HG03135 (cell line): Measurements from ENCODE around the gene ODAD3.
"Not testable (repeated sequence)": the region's sequence is repeated elsewhere in the genome, so short reads cannot be mapped to it uniquely, and the experiment has no call there.

ENCODE experiments used
- ATAC-seq: cut with Tn5 transposase; IDR thresholded peaks from one replicate; pipeline ENCODE4 v1.9.1; 2021; ENCODE audit warnings: mild to moderate bottlenecking, moderate library complexity; ENCODE audit not compliant: unreplicated experiment

The ODAD3 gene

DNA sequence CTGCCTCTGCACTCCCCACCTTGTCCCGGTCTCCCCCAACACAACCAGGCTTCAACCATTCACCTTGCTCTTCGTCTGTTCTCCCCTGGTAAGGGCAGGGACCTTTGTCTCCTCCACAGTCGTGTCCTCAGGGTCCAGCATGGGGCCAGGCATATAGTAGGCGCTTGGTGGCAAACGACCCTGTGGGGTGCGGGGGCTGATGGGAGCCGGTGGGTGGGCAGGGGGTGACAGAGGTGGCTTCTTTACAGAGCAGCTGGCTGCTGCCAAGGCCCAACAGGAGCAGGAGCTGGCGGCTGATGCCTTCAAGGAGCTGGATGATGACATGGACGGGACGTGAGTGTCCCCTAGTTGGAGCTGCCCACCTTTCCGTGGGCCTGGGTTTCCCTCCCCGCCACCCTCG, 10.2 kb upstream of the ODAD3 start:
- no peak for ATAC-seq

DNA sequence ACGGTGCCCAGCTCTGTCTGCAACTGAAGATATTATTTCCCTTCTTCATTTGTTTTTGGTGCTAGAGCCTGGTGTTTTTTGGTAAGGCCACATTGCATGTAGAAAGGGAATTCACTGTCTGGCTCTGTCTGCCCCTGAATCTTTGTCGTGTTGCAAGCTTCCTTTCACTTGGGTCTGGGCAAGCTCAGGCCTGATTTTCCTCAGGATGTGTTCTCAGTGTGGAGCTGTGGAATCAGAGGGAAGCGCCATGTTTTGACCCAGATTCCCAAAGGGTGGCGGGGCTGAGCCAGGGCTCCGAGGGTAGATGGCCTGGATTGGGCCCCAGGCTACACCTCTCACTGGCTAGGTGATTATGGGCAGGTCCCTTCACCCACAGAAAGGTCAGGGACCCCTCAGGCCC, 9.1 kb upstream of the ODAD3 start:
- ATAC-seq: no peak

GRCh38 chr19:11437955-11438354, 3.0 kb upstream of the ODAD3 start:
- ATAC-seq: no peak

- ATAC-seq: no peak
These were observed 952 bp upstream of the ODAD3 start for GRCh38 chr19:11435833-11436313.

GRCh38 chr19:11434703-11435056, 241 bp downstream of the ODAD3 start:
- ATAC-seq: peak; percentile 22

- ATAC-seq: not testable (repeated sequence)
These were observed 1.4 kb downstream of the ODAD3 start for GRCh38 chr19:11433526-11433925.

DNA sequence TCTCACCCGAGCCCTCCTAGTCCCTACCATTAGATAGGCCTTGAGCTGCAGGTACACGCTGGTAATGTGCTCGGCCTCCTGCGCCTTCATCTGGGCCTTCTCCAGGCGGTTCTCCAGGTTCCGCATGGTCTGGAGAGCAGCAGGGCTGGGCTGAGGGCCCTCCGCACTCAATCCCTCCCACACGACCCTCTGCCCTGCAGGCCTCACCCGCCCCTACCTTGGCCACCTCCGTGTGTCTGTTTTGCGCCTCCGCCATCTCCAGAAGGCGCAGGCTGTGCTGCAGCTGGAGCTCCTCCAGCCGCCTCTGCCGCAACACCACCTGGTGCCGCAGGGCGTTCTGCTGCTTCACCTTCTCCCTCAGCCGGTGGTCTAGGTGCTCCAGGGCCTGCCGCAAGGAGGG, 8.3 kb downstream of the ODAD3 start:
- ATAC-seq: no peak

DNA sequence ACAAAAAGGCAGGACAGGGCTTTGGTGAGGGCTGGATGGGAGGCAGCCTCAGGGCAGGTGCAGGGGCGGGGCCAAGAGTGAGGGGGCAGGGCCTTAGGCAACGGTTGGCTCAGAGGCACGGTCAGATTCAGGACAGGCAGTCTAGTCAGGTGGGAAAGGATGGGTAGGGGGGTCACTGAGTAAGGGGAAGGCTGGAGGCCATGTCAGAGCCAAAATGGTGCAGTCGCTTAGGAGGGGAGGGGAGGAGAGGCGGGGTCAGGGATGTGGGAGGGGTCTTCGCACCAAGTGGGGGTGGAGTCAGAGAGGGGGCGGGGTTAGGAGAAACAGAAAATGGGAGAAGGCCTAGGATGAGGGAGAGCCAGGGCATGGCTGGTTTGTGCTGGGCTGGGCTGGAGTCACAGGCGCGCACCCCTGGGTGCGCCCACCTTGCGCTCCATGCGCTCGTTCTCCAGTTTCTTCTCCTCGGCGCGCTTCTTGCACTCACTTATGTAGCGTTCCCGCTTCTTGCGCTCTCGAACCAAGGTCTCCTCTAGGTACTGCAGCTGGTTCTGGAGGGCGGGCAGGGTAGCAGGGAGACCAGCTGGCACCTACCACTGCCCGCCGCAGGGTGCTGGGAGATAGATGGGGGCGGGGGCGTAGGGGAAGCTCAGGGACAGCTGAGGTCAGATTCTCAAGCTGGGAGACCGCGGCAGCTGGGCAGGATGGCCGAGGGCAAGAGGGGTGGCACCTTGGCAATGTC, 9.0 kb downstream of the ODAD3 start:
- ATAC-seq: no peak

GRCh38 chr19:11423791-11424181, 11.1 kb downstream of the ODAD3 start:
- no peak for ATAC-seq

DNA sequence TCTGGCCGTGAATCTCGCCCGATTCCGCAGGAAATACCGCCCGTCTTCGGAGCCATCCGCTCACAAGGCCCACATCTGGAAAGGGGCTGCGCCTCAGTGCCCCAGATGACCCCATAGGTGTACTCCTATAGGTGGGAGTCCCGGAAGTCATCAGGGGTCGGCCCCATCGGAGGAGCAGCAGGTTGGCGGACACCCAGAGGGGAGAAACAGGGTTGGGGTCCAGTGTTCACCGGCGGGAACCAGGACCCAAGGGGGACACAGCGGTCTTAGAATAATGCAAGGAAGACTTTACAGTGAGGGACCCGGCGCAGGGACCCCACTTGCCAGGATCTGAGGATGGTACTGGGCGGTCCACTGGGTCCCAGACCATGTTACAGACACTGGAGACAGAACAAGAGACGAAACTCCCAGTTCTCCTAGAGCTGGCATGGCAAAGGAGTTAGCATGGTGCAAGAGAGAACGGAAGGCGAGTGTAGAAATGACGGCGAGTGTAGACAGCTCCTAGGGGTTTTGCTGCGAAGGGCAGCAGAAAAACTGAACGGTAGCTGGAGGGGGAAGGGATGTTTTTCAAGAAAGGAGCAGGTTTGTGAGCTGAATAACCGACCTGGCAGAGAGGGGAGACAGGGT, 11.6 kb downstream of the ODAD3 start:
- no peak for ATAC-seq

DNA sequence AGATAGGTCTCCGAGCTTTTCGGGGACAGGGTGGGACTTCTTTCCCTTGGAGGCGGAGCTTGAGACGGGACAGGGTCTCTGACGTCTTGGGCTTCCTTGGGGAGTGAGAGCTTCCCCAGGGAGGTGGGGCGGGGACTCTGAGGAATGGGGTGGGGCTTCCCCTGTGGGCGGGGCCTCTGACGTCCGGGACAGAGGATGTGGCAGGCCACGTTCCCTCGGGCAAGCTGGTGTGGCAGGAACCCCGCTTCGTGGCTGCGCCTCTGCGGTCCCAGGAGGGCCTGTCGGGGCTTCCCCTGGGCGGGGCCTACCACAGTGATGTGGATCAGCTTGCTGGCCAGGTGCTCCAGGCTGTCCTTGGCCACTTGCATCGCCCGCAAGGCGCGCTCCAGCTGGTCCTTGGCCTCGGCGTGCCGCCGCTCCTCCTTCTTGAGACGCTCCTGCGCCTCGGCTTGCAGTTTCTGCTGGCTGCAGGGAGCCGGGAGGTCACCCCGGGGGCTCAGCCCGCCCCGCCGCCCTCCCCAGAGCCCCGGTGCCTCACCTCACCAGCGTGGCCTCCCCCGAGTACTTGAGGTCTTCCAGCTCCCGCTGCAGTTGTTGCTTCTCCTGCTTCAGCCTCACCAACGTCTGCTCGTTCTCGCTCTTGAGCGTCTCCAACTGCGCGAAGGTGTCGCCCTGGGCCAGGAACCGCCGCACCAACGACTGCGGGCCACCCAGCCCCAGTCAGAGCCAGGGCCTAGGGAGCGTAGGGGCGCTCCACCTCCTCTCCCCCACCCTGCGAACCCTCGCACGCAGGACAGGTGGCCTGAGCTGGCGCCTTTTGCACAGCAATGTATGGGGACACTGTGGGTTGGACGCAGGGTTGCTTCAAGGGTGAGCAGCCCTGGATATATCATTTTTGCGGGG, 12.5 kb downstream of the ODAD3 start:
- peak; percentile 62 for ATAC-seq

DNA sequence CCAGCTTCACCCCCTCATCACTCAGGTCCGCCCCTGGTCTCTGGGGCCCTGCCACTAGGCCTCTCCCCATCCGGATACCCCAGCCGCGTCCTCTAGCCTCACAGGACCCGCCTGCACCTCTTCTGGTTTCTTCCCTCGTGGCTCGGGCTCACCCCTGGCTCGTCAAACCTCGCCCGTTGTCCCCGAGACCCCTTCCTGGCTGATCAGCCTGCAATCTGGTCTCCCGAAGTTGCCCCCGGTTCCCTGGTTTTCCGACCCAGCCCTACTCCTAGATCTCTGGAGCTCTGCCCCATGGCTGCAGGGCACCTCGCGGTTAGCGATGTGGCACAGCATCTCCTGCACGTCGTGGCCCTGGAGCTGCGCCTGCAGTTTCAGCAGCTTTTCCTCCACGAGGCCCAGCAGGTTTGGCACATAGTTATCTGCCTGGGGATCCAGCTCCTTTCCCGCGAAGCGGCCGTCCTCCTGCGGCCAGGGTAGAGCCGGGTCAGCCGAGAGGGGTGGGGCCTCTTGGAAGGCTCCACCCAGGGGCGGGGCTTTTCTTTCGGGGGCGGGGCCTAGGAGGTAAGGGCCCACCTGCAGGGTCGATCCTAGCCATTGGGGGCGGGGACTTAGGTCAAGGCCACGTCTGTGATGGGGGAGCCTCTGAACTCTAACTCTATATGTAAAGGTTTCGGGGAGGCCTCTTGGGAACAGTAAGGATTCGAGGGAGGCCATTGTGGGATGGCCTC, 13.4 kb downstream of the ODAD3 start:
- peak; percentile 28 for ATAC-seq

- no peak for ATAC-seq
These were observed 14.2 kb downstream of the ODAD3 start for GRCh38 chr19:11420429-11421370.

- ATAC-seq: no peak
These were observed 16.1 kb downstream of the ODAD3 start, which contains the start of gene RGL3 for GRCh38 chr19:11418549-11419506. TSS of gene RGL3 (minus strand) at chr19:11419314. CDS start at chr19:11419278, 36 bp downstream.

DNA sequence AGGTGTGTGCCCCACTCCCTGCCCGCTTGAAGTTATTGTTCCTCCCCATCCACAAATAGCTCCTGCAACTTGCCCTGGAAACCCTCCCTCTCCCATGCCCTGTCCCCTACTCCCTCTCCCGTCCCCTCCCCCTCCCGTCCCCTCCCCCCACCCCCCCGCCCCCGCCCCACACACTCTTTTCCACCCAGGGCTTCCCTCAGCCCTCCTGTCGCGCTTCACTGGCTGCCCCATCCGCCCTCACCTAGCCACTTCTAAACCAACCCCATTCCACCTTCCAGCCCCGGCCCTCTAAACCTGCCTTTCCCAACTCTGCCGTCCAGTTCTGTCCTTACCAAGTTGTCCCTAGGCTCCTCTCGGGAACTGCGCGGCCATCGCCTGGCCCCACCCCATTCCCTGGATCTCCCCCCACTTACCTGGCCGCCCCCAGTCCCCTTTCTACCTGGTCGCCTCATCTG, 16.8 kb downstream of the ODAD3 start:
- ATAC-seq: no peak

- ATAC-seq: no peak
These were observed 18.4 kb downstream of the ODAD3 start for GRCh38 chr19:11416346-11417052.

DNA sequence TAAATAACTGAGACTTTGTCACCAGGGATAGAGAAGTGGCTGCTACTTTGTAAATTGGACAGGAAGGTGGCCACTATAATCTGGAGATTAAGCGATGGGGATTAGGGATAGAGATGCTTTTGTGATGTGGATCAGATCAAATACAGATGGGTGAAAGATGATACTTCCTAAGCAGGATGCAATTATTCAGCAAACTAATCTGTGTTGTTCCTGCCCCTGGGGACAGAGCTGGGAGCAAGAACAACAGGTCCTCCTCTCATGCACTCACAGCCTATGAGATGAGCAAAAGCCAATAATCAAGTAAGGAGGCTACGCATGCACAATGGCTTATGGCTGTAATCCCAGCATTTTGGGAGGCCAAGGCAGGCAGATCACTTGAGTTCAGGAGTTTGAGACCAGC, 20.4 kb downstream of the ODAD3 start:
- no peak for ATAC-seq

DNA sequence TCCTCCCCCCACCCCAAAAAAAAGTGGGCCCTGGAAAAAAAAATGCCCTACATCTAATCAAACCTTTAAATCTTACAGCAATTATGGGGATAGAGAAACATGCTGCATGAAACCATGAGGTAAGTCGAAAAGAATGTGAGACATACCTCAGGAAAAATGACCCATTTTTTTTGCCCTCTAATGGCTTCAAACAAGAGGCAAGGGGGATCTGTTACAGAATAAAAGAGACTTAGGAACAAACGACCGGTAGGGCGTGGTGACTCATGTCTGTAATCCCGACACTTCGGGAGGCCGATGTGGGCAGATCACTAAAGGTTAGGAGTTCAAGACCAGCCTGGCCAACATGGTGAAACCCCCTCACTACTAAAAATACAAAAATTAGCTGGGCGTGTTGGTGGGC, 24.2 kb downstream of the ODAD3 start:
- ATAC-seq: no peak
